Stimulated activated CD4-positive, alpha-beta T cell treated with anti-CD3 and anti-CD28 coated beads, Interleukin-1b, Interleukin-23, amount 100 ng/mL, for 24 hours (primary cell): ENCODE measurements around the gene PMS1.
"Not testable (repeated sequence)": the region's sequence is repeated elsewhere in the genome, so short reads cannot be mapped to it uniquely, and the experiment has no call there.

ENCODE experiments used
- DNase-seq, 4 experiments: peaks; one replicate each; pipeline ENCODE4 v3.0.0-alpha.2; 2020; ENCODE audit warnings: low read depth in 4 of 4, low spot score in 1 of 4

The PMS1 gene

GRCh38 chr2:189803431-189803830 lies 19.2 kb downstream of the PMS1 start:
- DNase-seq = no peak

GRCh38 chr2:189818249-189819038 lies 34.2 kb downstream of the PMS1 start:
- no peak for DNase-seq

- no peak for DNase-seq
These were observed 35.1 kb downstream of the PMS1 start for GRCh38 chr2:189819297-189819704.

GRCh38 chr2:189821953-189822748 lies 37.9 kb downstream of the PMS1 start:
- no peak for DNase-seq

- no peak for DNase-seq
These were observed 40.6 kb downstream of the PMS1 start for GRCh38 chr2:189824694-189825396.

- no peak for DNase-seq
These were observed 41.8 kb downstream of the PMS1 start for GRCh38 chr2:189826039-189826438.

GRCh38 chr2:189829102-189829833 lies 45.0 kb downstream of the PMS1 start:
- DNase-seq = no peak

GRCh38 chr2:189830510-189830909 lies 46.3 kb downstream of the PMS1 start:
- DNase-seq = no peak

GRCh38 chr2:189834059-189834458 lies 49.8 kb downstream of the PMS1 start:
- no peak for DNase-seq

- DNase-seq = not testable (repeated sequence)
These were observed 50.4 kb downstream of the PMS1 start for GRCh38 chr2:189834642-189835041.

GRCh38 chr2:189835855-189836558 lies 51.8 kb downstream of the PMS1 start:
- no peak for DNase-seq

GRCh38 chr2:189836644-189837043 lies 52.4 kb downstream of the PMS1 start:
- DNase-seq = no peak

GRCh38 chr2:189837326-189837725 lies 53.1 kb downstream of the PMS1 start:
- DNase-seq = no peak

GRCh38 chr2:189841019-189841418 lies 56.8 kb downstream of the PMS1 start:
- no peak for DNase-seq

GRCh38 chr2:189848276-189848675 lies 64.0 kb downstream of the PMS1 start:
- no peak for DNase-seq

- no peak for DNase-seq
These were observed 65.3 kb downstream of the PMS1 start for GRCh38 chr2:189849550-189849949.

GRCh38 chr2:189851174-189851826 lies 67.0 kb downstream of the PMS1 start:
- DNase-seq = no peak

- DNase-seq = no peak
These were observed 69.9 kb downstream of the PMS1 start for GRCh38 chr2:189854187-189854586.

GRCh38 chr2:189854940-189855339 lies 70.7 kb downstream of the PMS1 start:
- DNase-seq = no peak

GRCh38 chr2:189858291-189858690 lies 74.0 kb downstream of the PMS1 start:
- DNase-seq = no peak
